Bone marrow (tissue), 2 donors: ENCODE results near the gene RFT1.
"Not testable (repeated sequence)": the region's sequence is repeated elsewhere in the genome, so short reads cannot be mapped to it uniquely, and the experiment has no call there.

Experiments used
- DNase-seq, 2 donors: peaks; one replicate each; lab custom pipeline; 2025; lab: John Stamatoyannopoulos, UW

RFT1 gene

DNA sequence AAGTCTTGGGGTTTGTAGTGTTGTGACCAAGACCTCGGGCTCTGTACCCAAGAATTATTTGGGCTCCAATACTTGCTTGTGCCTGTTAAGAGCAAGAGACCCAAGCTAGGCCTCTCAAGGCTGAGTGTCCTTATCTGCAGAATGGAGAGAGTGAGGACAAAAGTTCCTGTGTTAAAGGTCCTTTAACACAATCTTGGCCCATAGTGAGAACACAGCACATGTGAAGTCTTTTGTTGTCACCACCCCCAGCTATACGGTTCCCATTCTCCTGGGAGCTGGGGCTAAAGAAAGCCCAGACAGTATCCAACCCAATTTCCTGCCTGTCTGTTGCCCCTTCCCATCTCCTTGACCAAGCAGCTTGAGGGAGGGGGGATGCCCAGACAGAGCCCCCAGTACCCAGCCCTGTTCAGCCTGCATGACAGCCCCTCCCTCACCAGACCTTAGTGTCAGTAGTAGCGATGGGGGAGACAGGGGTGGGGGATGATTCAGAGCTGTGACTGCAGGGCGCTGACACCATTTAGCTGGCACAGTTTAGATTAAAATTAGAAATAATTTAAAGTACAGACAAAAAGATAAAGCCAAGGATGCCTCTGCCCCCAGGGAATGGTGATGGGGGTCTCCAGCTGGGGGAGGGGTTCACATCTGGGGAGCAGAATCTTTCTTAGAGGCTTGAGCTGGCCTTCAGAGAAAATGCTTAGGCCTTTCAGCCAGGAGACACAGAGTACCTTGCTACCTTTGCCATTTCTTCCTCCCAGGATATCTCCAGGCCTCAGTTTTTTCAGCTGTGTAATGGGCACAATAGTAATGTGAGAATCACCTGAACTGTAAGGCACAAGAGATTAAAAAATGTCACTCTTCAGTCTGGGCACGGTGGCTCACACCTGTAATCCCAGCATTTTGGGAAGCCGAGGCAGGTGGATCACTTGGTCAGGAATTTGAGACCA lies 33.5 kb upstream of the RFT1 start:
- no peak for DNase-seq

DNA sequence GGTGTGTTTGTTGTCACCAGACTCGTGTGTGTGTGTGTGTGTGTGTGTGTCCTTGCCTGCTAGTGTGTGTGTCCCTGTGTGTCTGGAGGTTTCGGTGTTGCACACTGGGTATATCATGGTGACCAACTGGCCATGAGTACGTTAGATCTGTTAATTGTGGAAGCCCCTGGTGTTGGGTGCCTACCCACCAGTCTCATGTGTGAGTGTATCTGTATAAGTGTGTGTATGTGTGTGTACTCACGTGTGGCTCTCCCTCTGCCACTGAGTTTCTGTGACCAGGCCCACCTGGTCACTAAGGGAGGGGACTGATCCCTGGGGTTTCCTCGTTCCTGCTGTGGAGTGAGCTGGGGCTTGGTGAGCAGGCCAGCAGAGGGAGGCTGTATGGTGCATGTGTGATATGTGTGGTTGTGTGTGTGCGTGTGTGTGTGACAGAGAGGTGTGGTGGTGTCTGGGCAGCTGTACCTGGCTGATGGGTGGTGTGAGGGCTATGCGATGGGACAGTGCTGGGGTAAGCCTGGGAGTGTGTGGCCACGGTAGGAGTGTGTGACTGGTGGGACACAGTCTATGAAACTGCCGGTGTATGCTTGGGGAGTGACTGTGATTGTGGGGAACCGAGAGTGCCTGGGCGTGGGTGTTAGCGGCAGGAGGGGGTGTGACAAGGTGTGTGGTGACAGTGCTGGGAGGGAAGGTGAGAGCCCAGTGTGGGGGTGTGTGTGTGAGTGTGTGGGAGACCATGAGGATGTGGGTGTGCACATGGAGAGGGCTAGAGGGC lies 32.6 kb upstream of the RFT1 start:
- DNase-seq: no peak

DNA sequence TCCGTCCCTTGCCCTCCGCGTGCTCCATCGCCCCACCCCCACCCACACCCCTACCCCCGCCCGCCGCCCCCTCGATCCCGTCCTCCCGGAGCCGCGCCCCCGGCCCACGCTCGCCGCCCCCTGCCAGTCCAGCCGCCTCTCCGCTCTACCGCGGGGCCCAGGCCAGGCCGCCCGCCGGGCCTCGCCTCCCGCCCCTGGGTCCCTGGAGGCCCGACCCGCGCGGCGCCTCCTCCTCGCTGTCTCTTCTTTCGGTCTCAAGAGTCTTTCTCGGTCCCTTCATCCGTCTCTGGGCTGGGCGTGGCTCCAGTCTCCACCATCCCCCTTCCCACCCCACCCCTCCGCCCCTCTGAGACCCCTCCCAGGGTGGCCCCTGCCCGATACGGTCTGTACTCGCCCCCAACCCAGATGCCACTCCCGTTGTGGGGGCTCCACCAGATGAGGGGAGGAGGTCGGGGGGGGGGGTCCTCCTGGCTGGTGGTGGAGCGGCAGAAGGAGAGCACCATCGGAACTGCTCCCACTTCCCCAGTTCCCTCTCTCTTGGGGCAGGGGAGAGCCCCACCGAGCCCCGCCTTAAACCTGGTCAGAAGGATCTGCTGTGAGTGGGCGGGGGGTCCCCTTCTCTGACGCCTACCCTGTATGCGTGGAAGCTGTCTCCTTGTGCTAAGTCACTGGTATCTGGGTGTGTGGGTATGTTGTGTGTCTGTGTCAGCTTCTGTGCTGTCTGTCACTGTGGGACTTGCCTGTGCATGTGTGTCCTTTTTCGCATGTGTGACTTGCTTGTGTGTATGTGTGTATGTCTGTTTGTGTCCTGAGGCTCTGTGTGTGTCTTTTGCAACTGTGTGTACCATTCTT lies 31.8 kb upstream of the RFT1 start:
- peak in 1 of 2 donors; percentile 42 for DNase-seq

DNA sequence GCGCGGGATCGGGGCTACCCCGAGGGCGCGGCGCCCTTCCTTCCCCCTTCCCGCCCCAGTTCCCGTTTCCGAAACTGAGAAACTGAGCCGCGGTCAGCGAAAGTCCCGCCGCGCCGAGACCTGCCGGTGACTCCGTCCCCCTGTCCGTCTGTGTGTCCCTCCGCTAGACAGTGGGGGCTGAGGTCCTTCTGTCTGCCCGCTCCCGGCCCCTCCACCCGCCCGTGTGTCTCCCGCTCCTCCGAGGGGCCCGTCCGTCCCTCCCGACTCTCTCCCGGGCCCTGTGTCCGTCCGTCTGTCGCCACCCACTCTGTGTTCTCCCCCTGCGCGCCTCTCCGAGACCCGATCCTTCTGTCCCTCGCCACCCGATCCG lies 31.2 kb upstream of the RFT1 start:
- DNase-seq: peak in 1 of 2 donors; percentile 60

DNA sequence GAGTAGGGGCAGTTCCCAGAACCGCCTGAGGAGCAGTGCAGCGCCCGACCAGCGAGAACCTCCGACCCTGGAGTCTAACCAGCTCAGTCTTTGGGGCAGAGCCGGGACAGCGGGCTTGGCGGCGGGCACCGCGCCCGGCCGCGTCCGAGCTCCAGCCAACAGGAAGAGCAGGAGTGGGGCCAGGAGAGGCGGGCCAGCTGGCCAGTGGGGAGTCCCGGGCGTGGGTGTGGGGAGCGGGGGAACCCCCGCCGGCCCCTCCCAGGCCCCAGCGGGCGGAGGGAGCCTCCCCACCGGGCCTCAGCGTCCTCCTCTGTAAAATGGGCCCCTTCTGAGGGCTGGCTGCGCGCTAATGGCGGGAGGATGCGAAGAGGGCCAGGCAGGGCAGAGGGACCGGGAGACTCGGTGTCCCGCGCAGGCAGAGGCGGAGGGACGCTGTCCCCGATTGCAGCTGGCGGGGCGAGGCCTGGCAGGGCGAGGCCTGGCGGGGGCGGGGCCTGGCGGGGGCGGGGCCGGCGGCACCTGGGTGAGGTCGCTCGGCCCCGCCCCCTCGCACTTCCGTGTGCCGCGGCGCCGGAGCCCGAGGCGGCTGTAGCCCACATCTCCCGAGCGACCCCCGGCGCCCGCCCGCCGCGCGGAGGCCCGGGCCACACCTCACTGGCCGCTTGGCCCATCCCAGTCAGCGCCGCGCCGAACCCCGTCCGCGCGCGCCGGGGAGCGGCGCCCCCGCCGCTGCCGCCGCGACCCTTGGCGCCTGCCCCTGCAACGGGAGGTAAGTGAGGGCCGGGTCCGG lies 30.6 kb upstream of the RFT1 start, which contains the start of gene PRKCD:
TSS of gene PRKCD (plus strand) at position 550 of the 790 bp plus-strand sequence. CDS start 17,214 bp downstream, outside the sequence.
- peak; percentile 19 to 64 for DNase-seq

DNA sequence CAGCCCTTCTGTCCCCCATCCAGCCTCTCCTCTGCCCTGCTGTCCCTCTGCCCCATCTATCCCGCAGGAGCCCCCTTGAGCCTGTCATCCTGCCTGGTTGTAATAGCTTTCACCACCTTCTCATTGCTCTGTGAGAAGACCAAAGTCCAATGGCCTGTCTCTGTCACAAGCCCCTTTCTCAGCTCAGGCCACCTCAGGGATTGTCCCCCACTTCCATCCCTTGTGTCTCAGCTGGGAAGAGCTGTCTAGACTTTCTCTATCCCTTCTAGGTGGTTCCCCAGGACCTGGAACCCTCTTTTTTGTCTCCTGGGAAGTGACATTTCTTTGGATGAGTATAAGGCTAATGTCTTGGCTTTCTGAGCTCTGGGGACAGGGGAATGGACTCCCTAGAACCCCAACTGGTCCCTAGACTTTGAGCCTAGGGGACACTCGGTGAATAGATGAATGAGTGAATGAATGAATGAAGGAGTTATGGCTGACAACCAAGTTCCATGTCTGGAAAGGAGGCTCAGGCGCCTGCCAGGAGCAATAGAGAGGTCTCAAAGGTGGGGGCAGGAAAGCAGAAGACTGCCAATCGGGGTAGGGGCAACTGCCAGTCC lies 29.9 kb upstream of the RFT1 start:
- no peak for DNase-seq

DNA sequence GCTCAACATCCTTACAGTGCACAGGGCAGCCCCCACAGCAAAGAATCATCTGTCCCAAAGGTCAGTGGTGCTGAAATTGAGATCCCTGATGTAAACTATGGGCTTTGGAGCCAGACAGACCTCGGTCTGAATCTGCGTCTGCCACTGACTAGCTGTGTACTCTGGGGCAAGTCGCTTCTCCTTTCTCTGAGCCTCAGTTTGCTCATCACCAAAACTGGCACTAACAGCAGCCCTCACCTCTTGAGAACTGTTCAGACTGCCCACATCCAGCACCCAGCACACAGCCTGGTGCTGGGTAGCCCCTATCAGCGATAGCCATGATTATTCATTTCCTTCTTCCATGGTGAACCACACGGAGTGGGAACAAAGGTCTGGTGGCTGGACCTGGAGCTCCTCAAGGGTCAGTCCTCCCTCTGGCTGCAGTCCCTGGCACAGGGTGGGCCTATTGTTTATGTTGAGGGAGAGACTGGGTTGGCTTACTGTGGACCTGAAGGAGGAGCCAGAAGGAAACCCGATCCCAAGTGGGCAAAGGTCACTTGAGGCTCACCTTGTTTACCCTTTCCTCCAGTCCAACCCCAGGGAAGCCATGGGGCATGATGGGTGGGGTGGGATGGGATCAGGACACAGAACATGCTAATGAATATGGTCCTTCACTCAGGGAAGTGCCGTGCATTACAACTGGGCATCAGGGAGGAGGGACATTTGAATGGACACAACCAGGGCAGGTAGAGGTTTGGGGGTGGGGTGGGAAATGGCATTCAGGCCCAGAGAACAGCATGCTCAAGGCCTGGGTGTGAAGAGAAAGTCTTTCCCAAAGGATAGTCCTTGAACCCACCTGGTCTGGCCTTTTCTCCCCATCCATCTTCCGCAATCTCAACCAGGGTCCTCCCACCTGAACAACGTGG lies 29.2 kb upstream of the RFT1 start:
- no peak for DNase-seq

DNA sequence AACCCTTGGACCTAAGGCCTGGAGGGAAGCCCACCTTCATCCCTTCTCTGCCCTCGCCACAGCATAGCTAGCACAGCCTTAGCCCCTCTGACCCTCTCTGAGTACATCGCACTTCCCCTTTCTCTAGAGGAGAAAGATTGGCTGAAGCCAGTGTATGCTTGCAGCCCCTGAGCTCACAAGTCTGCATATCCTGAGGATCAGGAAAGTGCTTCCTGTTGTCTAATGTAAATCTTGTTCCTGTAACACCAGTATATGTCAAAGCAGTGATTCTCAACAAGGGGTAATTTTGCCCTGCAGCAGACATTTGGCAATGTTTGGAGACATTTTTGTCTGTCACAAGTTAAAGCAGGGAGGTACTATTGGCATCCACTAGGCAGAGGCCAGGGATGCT lies 28.5 kb upstream of the RFT1 start:
- DNase-seq: peak in 1 of 2 donors; percentile 24

DNA sequence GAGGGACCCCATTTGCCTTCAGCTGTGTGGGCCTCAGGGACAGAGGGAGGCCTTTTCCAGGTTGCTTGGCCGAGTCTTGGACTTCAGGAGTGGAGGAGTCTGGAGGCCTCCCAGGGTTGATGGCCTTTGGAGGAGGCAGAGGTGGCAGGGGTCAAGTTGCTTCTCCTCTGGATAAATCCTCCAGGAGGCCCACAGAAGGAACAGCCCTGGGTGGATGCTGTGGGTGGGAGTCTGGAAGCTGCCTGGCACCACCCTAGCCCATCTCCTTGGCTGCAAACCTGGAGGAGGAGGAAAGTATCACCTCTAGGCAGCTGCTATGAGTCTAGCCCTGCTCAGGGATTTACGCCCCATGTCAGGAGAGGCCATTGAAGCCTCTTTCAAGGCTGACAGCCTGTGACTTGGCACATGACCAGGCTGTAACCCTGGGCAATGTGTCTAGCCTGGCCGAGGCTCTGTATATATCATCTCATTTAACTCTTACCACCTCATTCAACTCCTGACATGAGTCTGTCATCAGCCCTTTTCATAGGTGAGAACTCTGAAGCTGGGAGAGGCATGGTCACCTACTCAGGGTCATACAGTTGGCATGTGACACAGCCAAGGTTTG lies 27.8 kb upstream of the RFT1 start:
- DNase-seq: no peak

DNA sequence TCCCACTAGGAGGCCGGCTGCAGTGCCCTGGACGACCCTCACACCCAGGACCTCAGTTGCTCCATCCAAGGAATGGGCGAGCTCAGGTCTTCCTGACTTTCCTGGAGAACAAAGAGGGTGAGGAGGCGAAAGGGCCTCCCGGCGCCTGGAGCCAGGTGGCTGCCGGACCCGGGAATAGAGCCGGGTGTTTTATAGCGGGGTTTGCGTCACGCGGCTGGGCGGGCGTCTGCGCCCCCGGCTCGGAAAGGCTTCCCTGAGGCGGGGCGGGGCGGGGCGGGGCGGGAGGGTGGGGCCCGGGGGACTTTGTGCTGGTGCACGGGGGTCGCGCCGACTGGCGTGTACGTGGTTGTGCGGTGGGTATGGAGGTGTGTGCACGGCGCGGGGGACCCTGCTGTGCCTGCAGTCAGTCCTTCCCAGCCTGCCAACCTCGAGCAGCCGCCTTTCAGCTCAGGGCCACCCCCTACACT lies 26.2 kb upstream of the RFT1 start:
- DNase-seq: no peak

DNA sequence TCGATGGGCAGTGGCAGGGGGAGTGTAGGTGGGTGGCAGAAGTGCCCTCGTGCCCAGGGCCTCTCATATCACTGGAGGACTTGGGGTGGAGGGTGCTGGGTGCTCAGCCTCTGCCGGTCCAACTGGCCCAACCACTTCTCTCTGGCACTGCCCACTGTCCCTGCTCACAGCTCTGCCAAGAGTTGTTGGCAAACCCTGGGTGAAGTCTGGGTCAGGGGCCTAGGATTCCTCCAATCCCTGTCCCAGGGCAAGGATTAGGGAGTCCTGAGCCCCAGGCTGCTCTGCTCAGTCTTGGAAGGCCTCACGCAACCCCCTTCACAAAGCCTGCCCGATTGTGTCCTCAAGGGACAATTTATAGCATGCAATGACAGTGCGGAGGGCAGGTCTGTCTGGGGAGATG lies 25.5 kb upstream of the RFT1 start:
- no peak for DNase-seq

DNA sequence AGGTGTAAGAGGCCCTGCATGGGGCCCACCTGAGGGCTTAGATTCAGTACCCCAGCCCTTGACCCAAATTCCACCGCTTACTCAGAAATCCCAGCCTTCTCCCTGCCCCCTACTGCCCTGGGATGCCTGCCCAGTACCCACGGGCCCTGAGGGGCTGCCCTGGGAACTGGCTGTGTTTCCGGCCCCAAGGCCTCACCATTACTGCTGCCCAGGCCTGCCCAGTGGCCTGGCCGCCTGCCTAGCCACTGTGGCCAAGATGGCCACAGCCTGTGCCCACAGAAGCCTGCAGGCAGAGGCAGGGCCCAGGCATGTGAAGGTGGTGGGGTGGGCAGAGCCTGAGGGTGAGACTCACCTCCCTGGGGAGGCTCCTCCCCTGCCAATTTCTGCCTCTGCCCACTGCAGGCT lies 24.6 kb upstream of the RFT1 start:
- no peak for DNase-seq

DNA sequence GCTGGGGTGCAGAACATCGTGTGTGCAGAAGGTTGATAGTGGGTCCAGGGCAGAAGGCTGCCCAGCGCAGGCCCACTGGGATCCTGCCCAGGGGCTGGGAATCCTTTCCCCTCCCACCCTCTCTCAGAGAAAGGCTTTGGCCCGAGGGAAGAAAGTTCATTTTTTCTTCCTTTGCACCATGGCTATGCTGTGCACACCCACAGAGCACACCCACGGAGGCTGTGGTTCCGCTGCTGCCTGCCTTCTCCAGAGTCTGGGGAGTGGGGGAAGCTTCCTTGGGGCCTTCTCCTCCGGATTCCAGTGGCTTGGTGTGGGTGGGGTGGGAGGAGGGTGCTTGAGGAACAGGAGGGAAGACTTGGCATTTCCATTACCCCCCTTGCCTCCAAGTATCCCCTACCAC lies 23.7 kb upstream of the RFT1 start:
- DNase-seq: no peak

DNA sequence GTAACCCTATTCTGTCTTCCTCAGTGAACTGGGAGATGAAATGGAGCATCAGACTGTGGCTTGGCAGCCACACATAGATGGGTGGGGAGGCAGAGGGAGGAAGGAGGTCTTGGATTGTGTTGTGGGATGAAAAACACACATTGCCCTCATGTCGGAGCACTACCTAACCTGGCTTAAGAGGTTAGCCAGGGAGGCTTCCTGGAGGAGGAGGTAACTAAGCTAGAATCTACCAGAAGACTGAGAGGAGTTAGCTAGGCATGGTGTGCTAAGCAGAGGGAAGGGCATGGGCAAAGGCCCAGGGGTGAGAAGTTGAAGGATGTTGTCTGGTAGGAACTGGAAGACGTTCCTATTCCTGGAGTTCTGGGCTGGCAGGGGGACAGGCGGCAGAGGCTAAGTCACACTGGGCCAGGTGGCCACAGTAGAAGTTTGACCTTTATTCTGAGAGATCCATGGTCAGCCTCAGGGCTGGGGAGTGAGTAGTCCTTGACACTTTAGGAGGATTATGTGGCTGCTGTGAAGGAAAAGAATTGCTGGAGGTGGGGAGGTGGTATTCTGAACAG lies 23.1 kb upstream of the RFT1 start:
- no peak for DNase-seq

DNA sequence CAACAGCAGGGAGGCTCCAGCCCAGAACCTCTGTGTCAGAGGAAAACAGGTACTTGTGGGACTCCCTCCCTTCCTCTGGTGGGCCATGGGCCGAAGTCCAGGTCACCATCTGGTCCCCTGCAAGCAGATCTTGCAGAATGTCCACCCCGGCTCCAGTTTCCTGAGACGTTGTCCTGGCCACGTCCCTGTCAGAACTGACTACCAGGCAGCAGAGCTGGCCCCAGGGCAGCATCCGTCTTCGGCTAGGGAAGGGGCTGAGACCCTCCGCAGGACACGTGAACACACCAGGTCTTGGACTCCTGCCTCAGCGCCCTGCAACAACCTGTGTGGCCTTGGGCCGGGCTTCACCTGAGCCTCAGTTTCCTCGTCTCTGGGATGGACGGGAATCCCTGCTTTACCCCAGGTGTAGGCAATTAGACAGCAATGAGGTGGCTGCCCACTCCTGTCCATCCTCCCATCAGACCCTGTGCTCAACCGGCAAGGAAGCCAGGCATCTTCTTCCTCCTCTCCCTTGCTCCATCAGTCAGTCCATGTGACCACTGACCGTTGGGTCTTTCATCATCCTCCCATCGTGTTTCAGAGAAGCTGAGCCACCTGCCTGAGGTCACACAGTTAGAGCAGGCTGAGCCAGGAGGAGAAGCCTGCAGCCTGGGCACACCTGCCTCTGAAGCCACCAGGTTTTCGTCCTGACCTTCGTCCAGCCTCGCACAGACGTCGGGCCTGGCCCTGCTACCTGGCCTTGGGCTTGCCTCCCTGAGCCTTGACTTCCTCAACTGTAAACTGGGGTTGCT lies 21.8 kb upstream of the RFT1 start:
- no peak for DNase-seq

DNA sequence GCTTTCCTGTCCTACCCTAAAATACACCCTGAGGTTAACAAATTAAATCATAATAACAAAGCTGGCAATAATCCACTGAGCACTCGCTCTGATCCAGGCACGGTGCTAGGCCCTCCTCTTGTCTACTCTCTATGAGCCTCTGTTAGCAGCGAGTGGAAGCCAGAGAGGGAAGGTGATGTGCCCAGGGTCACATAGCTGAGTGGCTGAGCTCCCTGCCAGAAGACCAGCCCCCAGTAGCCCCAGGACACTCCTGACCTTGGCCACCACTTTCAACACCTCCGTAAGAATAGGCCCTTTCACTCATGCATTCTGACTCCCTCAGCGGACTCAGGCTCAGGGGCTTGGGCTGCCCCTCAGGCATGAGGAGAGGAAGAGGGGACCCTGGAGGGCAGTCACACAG lies 21.2 kb upstream of the RFT1 start:
- DNase-seq: no peak

DNA sequence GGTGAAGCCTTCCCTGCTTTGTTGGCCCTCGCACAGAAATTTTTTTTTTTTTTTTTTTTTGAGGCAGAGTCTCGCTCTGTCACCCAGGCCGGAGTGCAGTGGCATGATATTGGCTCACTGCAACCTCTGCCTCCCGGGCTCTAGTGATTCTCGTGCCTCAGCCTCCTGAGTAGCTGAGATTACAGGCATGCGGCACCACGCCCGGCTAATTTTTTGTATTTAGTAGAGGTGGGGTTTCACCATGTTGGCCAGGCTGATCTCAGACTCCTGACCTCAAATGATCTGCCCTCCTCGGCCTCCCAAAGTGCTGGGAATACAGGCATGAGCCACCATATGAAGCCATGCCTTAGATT lies 20.8 kb upstream of the RFT1 start:
- DNase-seq: not testable (repeated sequence)
